Fibroblast of pulmonary artery (primary cell): ENCODE measurements around the gene SLC9C2.
"Not testable (repeated sequence)": the region's sequence is repeated elsewhere in the genome, so short reads cannot be mapped to it uniquely, and the experiment has no call there.

Experiments
- DNase-seq: peaks from one replicate; pipeline ENCODE4 v3.0.0-alpha.2; 2010; ENCODE audit warnings: low read depth
- H3K4me3 ChIP-seq: replicated peaks from 2 replicates; pipeline ENCODE4 v1.5.1; 2011; ENCODE audit warnings: low read depth, mild to moderate bottlenecking, control low read depth, low read length, moderate library complexity
- TF ChIP-seq, protein P1 (sequence below): IDR thresholded peaks from 2 replicates; pipeline ENCODE4 v1.5.1; 2011; ENCODE audit warnings: mild to moderate bottlenecking, control low read depth, low read length, inconsistent platforms; ENCODE audit errors: missing control alignments

SLC9C2 gene

DNA sequence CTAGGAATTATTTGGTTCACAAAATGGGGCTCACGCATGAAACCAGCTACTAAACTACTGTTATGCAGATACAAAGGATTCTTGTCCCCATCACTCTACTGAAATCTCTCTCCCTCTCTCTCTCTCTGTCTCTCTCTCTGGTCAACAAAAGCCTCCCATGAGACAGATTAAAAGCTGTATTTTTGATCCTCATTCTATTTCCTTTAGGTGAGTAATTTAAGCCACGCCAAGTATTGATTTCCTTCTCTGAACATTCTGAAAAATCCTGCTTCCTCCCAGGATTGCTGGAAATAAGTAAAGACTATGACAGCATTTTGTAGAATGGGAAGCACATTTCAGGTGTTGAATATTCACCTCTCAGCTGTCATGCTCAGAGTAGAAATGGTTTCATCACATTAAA, 82.1 kb downstream of the SLC9C2 start:
- TF ChIP-seq, protein P1, sequence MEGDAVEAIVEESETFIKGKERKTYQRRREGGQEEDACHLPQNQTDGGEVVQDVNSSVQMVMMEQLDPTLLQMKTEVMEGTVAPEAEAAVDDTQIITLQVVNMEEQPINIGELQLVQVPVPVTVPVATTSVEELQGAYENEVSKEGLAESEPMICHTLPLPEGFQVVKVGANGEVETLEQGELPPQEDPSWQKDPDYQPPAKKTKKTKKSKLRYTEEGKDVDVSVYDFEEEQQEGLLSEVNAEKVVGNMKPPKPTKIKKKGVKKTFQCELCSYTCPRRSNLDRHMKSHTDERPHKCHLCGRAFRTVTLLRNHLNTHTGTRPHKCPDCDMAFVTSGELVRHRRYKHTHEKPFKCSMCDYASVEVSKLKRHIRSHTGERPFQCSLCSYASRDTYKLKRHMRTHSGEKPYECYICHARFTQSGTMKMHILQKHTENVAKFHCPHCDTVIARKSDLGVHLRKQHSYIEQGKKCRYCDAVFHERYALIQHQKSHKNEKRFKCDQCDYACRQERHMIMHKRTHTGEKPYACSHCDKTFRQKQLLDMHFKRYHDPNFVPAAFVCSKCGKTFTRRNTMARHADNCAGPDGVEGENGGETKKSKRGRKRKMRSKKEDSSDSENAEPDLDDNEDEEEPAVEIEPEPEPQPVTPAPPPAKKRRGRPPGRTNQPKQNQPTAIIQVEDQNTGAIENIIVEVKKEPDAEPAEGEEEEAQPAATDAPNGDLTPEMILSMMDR, result no peak
- no peak for DNase-seq
- no peak overlapping the region for H3K4me3 ChIP-seq

DNA sequence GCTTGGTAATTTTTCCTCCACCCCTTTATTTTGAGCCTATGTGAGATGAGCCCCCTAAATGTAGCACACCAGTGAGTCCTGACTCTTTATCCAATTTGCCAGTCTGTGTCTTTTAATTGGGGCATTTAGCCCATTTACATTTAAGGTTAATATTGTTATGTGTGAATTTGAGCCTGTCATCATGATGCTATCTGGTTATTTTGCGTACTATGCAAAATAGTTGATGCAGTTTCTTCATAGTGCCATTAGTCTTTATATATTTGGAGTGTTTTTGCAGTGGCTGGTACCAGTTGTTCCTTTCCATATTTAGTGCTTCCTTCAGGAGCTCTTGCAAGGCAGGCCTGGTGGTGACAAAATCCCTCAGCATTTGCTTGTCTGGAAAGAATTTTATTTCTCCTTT, 88.4 kb downstream of the SLC9C2 start:
- not testable (repeated sequence) for DNase-seq, H3K4me3 ChIP-seq

DNA sequence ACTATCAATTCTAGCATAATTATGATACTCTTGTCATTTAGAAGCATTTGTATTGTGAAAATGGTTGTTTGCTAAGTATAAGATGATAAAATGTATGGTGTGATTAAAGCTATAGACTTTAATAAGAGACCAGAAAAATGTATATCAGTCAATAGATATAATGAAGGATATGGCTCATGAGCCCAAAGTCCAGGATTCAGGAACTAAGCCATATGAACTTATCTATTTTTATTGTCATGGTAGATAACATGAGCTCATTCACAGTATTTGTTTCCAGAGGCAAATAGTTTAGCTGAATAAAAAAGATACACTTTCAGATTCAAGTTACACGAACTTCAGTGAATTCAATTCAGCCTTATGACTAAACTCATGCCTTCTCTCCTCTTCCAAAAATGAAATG, 93.1 kb downstream of the SLC9C2 start:
- no peak overlapping the region for H3K4me3 ChIP-seq
- no peak for DNase-seq
- TF ChIP-seq, protein P1, result no peak

DNA sequence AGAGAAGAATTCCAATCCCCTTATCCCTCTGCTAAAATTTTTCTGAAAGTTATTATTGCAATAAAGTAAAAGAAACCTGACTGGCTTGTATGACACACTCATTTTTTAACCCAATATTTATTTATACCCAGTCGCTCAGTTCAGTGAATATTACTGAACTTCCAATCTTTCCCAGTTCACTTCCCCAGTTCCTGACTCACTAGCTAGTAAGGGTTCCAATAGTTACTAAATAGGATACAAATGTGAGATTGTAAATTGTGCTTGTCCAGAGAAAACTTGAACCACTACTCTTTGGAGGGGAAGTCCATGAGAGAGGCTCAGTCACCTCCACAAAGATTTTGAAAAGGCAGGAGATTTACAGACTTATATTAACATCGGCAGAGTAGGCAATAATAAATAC, 94.3 kb downstream of the SLC9C2 start:
- H3K4me3 ChIP-seq, result no peak overlapping the region
- TF ChIP-seq, protein P1, result no peak

DNA sequence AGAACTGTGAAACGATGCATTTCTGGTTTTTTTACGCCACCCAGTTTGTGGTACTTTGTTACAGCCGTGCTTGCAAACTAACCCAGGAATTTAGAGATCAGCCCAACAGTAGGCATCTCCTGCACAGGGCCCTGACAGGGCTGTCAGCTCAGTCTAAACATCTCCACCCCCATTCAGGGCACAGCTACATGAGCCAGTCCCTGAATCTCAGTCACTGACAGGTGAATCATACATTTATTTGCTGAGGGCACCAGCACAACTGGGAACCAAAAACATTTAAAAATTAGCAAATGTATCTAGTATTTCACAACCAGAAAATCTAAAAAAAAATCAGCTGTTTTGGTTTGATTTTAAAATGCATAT, 95.0 kb downstream of the SLC9C2 start:
- TF ChIP-seq, protein P1, result no peak
- H3K4me3 ChIP-seq, result no peak overlapping the region
- DNase-seq, result no peak

More for the DNA sequence above, 94.3 kb downstream of the SLC9C2 start:
- no peak for DNase-seq

DNA sequence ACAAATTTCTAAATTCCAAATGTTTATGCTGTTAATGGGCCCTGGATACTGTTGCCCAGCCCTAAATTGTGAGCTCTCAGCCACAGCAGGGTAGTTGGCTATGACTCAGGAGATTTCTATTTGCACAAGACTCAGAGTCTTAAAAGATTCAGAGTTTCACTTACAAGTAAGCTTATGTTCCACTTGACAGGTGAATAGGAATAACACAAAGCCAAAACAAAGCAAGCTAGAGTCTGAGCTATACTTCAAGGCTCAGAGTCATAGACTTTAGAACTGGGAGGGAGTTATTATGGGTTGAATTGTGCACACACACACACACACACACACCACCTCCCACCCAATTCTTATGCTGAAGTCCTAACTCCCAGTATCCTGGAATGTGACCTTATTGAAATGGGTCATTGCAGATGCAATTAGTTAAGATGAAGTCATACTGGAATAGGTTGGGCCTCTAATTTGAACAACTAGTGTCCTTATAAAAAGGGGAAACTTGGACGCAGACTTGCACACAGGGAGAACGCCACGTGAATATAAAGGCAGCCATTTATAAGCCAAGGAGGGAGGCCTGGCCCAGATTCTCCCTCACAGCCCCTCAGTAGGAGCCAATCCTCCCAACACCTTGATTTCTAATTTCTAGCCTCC, 95.5 kb downstream of the SLC9C2 start:
- TF ChIP-seq, protein P1, result no peak
- no peak overlapping the region for H3K4me3 ChIP-seq
- DNase-seq, result peak; percentile 35

DNA sequence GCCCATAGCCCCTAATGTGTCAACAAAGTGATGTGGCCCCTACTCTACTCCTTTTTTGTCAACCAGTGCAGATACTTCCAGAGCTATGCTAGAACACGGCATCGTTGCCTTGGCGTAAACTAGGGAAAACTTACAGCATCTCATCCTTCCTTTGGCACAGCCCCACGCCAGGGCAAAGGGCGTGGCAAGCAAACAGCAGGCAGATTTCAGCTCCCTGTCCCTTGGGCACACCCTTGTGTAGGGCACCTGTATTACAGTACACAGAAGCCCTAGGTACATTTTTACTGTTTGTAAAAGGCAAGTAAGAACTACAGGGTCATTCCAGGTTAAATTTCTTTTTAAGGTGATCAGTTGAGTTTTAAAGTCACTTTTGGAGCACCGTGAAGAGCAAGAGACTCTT, 96.4 kb downstream of the SLC9C2 start:
- DNase-seq, result no peak
- H3K4me3 ChIP-seq, result no peak overlapping the region
- TF ChIP-seq, protein P1, result no peak

DNA sequence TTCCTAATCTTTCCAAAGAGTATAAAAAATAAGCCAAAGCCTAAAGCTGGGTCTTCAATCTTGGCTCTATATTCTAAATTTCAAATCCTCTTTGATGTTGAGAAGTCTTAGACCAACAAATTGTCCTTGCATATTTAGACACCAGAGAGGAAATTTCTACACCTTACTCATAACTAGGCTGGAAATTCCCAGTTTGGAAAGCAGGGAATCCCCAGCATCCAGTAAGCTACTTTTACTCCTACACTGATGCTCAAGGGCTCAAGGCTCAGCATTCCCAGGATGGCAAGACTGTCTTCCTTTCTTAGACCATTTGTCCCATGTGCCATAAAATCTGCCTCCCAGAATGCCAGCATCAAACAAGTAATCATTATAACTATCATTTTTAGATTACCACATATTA, 97.5 kb downstream of the SLC9C2 start:
- TF ChIP-seq, protein P1, result no peak
- H3K4me3 ChIP-seq, result no peak overlapping the region
- DNase-seq, result no peak
